ENCODE results near the gene HELZ2.
A peak's percentile ranks its signal among the peaks of the same experiment; 100 is the strongest.

The HELZ2 gene

GRCh38 chr20:63537525-63538203, 36.4 kb downstream of the HELZ2 start:
- peak; percentile 96 for DNase-seq

GRCh38 chr20:63536997-63537524, 37.0 kb downstream of the HELZ2 start, which contains the start of gene PTK6:
Gene PTK6 (minus strand): TSS chr20:63537376. CDS start chr20:63537314, 62 bp downstream.
- DNase-seq: no peak

GRCh38 chr20:63536241-63536977, 37.6 kb downstream of the HELZ2 start:
- peak; percentile 46 for DNase-seq

- DNase-seq: no peak
Measured at GRCh38 chr20:63534831-63535651, 39.0 kb downstream of the HELZ2 start.

GRCh38 chr20:63534427-63534830, 39.6 kb downstream of the HELZ2 start:
- DNase-seq: no peak

- DNase-seq: no peak
Measured at GRCh38 chr20:63533871-63534393, 40.1 kb downstream of the HELZ2 start.

- no peak for DNase-seq
Measured at GRCh38 chr20:63533388-63533787, 40.7 kb downstream of the HELZ2 start.

GRCh38 chr20:63532449-63532971, 41.5 kb downstream of the HELZ2 start:
- DNase-seq: no peak

GRCh38 chr20:63531686-63532448, 42.2 kb downstream of the HELZ2 start:
- DNase-seq: no peak

GRCh38 chr20:63530788-63531160, 43.3 kb downstream of the HELZ2 start:
- no peak for DNase-seq

GRCh38 chr20:63529861-63530787, 43.9 kb downstream of the HELZ2 start:
- DNase-seq: no peak

- DNase-seq: no peak
Measured at GRCh38 chr20:63529180-63529860, 44.7 kb downstream of the HELZ2 start.

- DNase-seq: no peak
Measured at GRCh38 chr20:63527184-63527583, 46.9 kb downstream of the HELZ2 start.

- DNase-seq: no peak
Measured at GRCh38 chr20:63525971-63526370, 48.1 kb downstream of the HELZ2 start.

GRCh38 chr20:63525185-63525584, 48.9 kb downstream of the HELZ2 start:
- DNase-seq: no peak

Data from EL (cell line).